HG03521 (cell line): ENCODE measurements around the gene FUT8.
A peak's percentile ranks its signal among the peaks of the same experiment; 100 is the strongest.

Source experiments
- ATAC-seq: cut with Tn5 transposase; IDR thresholded peaks from one replicate; pipeline ENCODE4 v1.9.1; 2021; ENCODE audit warnings: mild to moderate bottlenecking, moderate library complexity; ENCODE audit not compliant: unreplicated experiment

Gene FUT8

GRCh38 chr14:65412032-65412846 is at the start of gene FUT8:
Gene FUT8, plus strand, starts transcription at chr14:65412730. Its CDS starts 148,834 bp downstream, at chr14:65561564.
- ATAC-seq: peak; percentile 71

- no peak for ATAC-seq
Observed at GRCh38 chr14:65366802-65367565, 45.5 kb upstream of the FUT8 start.

- ATAC-seq: no peak
Observed at GRCh38 chr14:65369560-65369959, 43.0 kb upstream of the FUT8 start.

- no peak for ATAC-seq
Observed at GRCh38 chr14:65370801-65371248, 41.7 kb upstream of the FUT8 start.

- no peak for ATAC-seq
Observed at GRCh38 chr14:65371784-65372183, 40.7 kb upstream of the FUT8 start.

GRCh38 chr14:65373016-65373670 is 39.4 kb upstream of the FUT8 start:
- ATAC-seq: no peak

GRCh38 chr14:65373671-65374039 is 38.9 kb upstream of the FUT8 start:
- no peak for ATAC-seq

GRCh38 chr14:65377576-65377975 is 35.0 kb upstream of the FUT8 start:
- ATAC-seq: no peak

- ATAC-seq: no peak
Observed at GRCh38 chr14:65382586-65382985, 29.9 kb upstream of the FUT8 start.

GRCh38 chr14:65387171-65387570 is 25.4 kb upstream of the FUT8 start:
- no peak for ATAC-seq

- no peak for ATAC-seq
Observed at GRCh38 chr14:65387628-65388027, 24.9 kb upstream of the FUT8 start.

- no peak for ATAC-seq
Observed at GRCh38 chr14:65392296-65392695, 20.2 kb upstream of the FUT8 start.

- no peak for ATAC-seq
Observed at GRCh38 chr14:65396082-65396910, 16.2 kb upstream of the FUT8 start.

GRCh38 chr14:65403231-65403630 is 9.3 kb upstream of the FUT8 start:
- ATAC-seq: no peak

GRCh38 chr14:65408113-65408512 is 4.4 kb upstream of the FUT8 start:
- no peak for ATAC-seq

GRCh38 chr14:65410640-65411039 is 1.9 kb upstream of the FUT8 start:
- no peak for ATAC-seq

- peak; percentile 55 for ATAC-seq
Observed at GRCh38 chr14:65411656-65412031, 886 bp upstream of the FUT8 start.

GRCh38 chr14:65412856-65413738 is 567 bp downstream of the FUT8 start:
- ATAC-seq: peak; percentile 41

- no peak for ATAC-seq
Observed at GRCh38 chr14:65413739-65414045, 1.2 kb downstream of the FUT8 start.
